GM15510 (cell line): Measurements from ENCODE around the gene PMIS2.

Source experiments
- POLR2A ChIP-seq: IDR thresholded peaks from 3 replicates; pipeline ENCODE4 v1.6.1; 2011; ENCODE audit warnings: borderline replicate concordance; ENCODE audit not compliant: insufficient read length; ENCODE audit errors: extremely low read depth

PMIS2 gene

GRCh38 chr19:35633727-35634440 lies 47.9 kb downstream of the PMIS2 start:
- no peak for TF ChIP-seq POLR2A

- no peak for TF ChIP-seq POLR2A
Observed at GRCh38 chr19:35636651-35637050, 50.7 kb downstream of the PMIS2 start.
